ENCODE measurements around the gene TICRR. TPM values are rescaled to one million over a fixed set of nuclear protein-coding genes. Genes with fewer than 3 reads are reported as not detected.

Gene TICRR
- total and polyA plus RNA-seq, 7 donors = 0.14 to 3.5 (median 0.42) TPM; not detected in 3

GRCh38 chr15:89530976-89531375 is 44.3 kb upstream of the TICRR start:
- no peaks in the 10 kb centered on the region for H3K27me3 ChIP-seq
- 93 to 95% methylated on average over 5 of the region's 5 CpGs for WGBS, 2 donors
- H3K27ac ChIP-seq = no peak overlapping the region
- no peaks in the 10 kb centered on the region for H3K36me3 ChIP-seq
- H3K9me3 ChIP-seq = no peaks in the 10 kb centered on the region
- intact Hi-C loops (cut with DNase I) = no loop called here
- no peaks in the 10 kb centered on the region for H3K4me1 ChIP-seq
- DNase-seq = no peak
- no peak overlapping the region for H3K4me3 ChIP-seq
- TF ChIP-seq EP300 (IDR thresholded peaks at IDR 0.05) (no peak), POLR2AphosphoS5 (IDR thresholded peaks at IDR 0.05) (no peak), POLR2A (IDR thresholded peaks at IDR 0.05) (no peak)
- TF ChIP-seq, protein P1, sequence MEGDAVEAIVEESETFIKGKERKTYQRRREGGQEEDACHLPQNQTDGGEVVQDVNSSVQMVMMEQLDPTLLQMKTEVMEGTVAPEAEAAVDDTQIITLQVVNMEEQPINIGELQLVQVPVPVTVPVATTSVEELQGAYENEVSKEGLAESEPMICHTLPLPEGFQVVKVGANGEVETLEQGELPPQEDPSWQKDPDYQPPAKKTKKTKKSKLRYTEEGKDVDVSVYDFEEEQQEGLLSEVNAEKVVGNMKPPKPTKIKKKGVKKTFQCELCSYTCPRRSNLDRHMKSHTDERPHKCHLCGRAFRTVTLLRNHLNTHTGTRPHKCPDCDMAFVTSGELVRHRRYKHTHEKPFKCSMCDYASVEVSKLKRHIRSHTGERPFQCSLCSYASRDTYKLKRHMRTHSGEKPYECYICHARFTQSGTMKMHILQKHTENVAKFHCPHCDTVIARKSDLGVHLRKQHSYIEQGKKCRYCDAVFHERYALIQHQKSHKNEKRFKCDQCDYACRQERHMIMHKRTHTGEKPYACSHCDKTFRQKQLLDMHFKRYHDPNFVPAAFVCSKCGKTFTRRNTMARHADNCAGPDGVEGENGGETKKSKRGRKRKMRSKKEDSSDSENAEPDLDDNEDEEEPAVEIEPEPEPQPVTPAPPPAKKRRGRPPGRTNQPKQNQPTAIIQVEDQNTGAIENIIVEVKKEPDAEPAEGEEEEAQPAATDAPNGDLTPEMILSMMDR (IDR thresholded peaks at IDR 0.05) = no peak

GRCh38 chr15:89531796-89532537 is 43.3 kb upstream of the TICRR start:
- Histone ChIP-seq H3K27ac (no peak overlapping the region), H3K4me3 (no peak overlapping the region), H3K36me3 (no peaks in the 10 kb centered on the region), H3K9me3 (no peaks in the 10 kb centered on the region), H3K27me3 (no peaks in the 10 kb centered on the region), H3K4me1 (no peaks in the 10 kb centered on the region)
- no peak for DNase-seq
- WGBS, 2 donors = 82 to 84% methylated on average over 6 of the region's 6 CpGs
- TF ChIP-seq EP300 (IDR thresholded peaks at IDR 0.05) = no peak
- no peak for TF ChIP-seq POLR2AphosphoS5 (IDR thresholded peaks at IDR 0.05)
- no peak for TF ChIP-seq POLR2A (IDR thresholded peaks at IDR 0.05)
- TF ChIP-seq, protein P1 (IDR thresholded peaks at IDR 0.05) = no peak
- intact Hi-C loops (cut with DNase I) = no loop called here

GRCh38 chr15:89533861-89534544 is 41.3 kb upstream of the TICRR start:
- Histone ChIP-seq H3K9me3 (peaks cover 0 to 5% (median 3%) of the 10 kb centered on the region in 4 donors), H3K4me3 (no peak overlapping the region), H3K36me3 (no peaks in the 10 kb centered on the region), H3K4me1 (no peaks in the 10 kb centered on the region), H3K27ac (no peak overlapping the region), H3K27me3 (no peaks in the 10 kb centered on the region)
- 86 to 91% methylated on average over 4 of the region's 4 CpGs for WGBS, 2 donors
- intact Hi-C loops (cut with DNase I) = no loop called here
- TF ChIP-seq POLR2AphosphoS5 (IDR thresholded peaks at IDR 0.05) = no peak
- TF ChIP-seq EP300 (IDR thresholded peaks at IDR 0.05) = no peak
- TF ChIP-seq POLR2A (IDR thresholded peaks at IDR 0.05) = no peak
- TF ChIP-seq, protein P1 (IDR thresholded peaks at IDR 0.05) = no peak
- DNase-seq = no peak

- peaks cover 0 to 3% (median 0%) of the 10 kb centered on the region in 3 donors for H3K27me3 ChIP-seq
- H3K4me1 ChIP-seq = no peaks in the 10 kb centered on the region
- H3K9me3 ChIP-seq = peaks cover 0 to 5% (median 3%) of the 10 kb centered on the region in 4 donors
- no peaks in the 10 kb centered on the region for H3K36me3 ChIP-seq
- 77 to 85% methylated on average over 2 of the region's 2 CpGs for whole genome bisulfite sequencing, 2 donors
- DNase-seq = no peak
- intact Hi-C loops (cut with DNase I) = no loop called here
- H3K27ac ChIP-seq = no peak overlapping the region
- TF ChIP-seq EP300 (IDR thresholded peaks at IDR 0.05) (no peak), POLR2AphosphoS5 (IDR thresholded peaks at IDR 0.05) (no peak), POLR2A (IDR thresholded peaks at IDR 0.05) (no peak)
- TF ChIP-seq, protein P1 (IDR thresholded peaks at IDR 0.05) = no peak
- H3K4me3 ChIP-seq = no peak overlapping the region
These were observed 36.2 kb upstream of the TICRR start for GRCh38 chr15:89539027-89539426.
